Hematopoietic multipotent progenitor cell treated with erythropoietin and hydrocortisone succinate and interleukin-3 and kit ligand, for 6 days (in vitro differentiated cells): ENCODE measurements around the gene MAGIX.

Experiments
- DNase-seq: peaks from one replicate; pipeline ENCODE4 v3.0.0-alpha.2; 2015

MAGIX gene

DNA sequence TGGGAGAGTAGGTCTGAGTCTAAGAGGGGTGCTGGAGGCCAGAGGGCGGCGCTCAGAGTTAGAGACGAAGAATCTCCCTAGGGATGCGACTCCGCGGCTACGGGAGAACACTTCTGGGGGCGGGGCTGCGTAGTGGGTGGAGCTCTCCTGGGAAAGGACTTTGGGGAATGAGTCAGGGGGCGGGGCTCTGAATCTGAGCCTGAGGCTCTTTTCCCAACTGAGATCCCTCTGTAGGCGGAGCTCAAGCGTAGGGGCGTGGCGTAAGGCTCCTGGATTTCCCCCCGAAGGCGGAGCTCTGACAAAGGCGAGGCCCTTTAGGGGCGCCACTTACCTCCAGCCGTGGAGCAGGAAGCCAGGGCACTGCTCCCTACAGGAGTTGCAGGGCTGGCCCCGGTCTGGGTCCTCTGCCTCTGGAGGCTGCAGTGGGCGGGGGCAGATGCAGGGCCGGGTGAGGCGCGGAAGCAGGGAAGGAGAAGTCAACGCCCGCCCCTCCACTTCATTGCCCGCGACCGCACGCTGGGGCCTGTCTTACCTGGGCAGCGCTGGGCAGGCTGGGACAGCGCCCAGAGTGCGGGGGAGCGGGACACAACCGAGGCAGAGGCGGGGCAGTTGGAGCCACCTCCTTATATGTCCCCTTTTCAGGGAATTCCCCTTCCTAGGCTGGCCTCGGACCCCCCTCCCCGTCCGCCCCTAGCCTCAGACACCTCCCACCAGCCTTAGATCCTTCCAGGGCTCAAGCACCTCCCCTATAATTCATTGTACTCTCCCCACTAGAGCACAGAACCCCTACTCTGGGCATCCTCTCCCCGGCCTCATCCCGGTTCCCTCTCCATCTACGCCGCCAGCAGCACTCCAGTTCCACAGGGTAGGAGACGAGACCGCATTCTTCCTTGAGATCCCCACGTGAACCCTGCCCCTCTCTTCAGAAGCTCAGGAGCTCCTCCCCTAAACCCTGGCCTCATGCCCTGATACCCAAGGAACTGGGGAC is 22.0 kb downstream of the MAGIX start:
- DNase-seq, result peak; percentile 58

DNA sequence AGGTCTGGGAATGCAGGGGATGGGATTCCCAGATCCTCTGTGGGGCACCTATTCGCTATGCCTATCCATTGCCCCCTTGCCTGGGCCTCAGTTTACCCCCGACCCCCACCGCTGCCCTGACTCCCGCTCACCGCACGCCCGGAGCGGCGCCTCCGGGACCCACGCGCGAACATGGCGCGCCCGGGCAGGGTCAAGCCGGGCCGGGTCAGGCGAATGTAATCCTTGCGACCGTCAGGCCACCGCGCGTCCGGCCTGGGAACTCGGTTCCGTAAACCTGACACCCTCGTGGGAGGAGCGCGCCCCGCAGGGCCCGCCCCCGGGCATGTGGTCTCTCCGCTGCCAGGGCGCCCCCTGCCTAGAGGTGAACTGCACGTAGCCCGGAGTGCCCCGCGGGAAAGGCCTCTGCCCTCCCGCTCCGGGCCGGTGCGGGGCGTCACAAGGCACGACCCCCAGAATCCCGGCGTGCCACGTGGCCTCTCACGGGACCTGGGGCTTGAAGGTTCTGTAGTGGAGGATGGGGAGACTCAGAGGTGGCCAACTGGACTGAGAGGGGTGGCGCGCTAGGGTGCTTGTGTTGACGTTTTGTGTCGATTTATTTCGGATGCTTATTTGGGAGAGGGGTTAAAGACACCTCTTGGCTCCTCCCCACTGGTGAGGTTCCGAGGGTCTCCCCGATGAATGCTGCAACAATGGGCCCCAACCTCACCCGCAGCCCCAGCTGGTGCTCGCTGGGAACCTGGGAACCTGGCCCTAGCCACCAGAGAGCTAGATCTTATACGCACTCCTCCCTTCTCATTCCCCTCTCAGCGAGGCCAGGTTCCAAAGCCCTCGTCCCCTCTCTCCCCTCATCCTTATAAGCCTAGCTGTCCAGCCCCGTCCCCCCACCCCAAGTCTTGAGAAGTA is 23.8 kb downstream of the MAGIX start, which contains the start of gene PRICKLE3:
PRICKLE3 (minus strand) TSS at position 249 of the 903 bp plus-strand sequence; CDS start at position 173, 76 bp downstream.
- DNase-seq, result peak; percentile 84

DNA sequence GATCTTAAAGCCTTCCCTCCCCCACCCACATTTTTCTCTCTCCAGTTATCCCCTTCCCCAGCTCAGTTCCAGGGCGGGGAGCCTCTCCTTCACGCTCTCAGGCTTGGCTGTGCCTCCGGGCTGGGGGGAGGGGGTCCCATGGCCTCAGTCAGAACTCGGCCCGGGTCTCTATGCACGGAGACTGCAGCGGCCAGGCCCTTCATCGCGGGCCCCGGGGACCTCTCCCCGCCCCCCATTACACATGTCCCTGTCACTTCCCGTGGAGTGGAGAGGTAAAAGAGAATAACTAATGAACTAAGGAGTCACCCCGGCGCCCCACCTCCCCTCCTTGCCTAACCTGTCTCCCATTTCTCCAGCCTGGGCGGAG is 24.5 kb downstream of the MAGIX start:
- DNase-seq, result no peak

DNA sequence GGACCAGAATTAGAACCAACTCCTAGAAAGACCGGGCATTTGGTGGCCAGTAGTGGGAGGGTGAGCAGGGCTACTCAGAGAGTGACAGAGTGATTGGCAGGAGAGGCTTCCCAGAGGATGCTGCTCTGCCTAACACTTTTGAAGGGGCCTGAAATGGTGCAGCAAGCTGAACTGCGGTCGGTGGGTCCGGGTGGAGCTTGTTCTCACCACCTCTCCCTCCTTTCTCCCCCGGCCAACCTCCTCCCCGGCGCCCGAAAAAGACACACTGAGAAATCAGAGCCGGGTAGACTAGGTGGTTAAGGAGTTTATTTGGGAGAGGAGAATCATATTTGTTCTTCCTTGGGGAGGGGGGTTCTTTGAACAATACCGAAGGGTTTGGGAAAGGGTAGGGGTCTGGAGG is 25.0 kb downstream of the MAGIX start:
- DNase-seq, result no peak

DNA sequence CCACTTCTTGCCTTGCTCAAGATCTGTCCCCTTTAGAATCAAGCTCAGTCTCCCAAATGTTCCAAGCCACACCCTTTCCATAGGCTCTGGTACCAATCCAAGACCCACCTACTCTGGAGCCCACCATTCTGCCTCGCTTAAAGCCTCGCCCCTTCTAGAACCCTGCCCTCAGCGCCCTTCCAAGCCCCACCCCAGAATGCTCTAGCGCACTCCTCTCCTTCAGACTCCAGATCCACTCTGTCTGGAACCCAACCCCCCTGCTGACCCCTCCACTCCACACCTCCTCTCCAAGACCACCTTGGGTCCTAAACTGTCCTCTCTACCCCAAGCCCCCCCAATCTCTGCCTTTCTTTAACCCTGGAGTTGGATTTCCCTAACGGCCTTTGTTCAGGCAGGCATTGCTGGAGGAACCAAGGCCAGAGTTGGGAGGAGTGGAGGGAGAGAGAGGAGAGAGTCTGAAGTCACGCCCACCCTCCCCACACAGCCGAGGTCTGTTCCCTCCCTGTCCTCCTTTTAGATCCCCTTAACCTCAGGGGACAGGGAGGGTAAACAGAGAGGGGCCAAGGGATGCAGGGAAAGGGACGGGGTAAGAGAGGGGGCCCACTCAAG is 26.0 kb downstream of the MAGIX start:
- no peak for DNase-seq

DNA sequence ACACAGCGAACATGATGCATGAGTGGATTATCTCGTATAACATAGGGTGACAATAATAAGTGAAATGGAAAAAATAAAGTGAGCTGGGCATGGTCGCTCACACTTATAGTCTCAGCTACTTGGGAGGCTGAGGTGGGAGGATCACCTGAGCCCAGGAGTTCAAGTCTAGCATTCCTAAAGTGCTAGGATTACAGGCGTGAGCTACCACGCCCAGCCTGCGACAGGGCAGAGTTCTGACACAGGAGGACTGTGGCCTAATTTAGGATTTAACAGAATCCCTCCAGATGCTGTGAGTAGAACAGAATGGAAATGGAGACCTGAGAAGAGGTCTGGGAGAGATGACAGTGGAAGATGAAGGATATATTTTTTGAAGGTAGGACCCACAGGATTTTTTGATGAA is 27.0 kb downstream of the MAGIX start:
- DNase-seq, result no peak

DNA sequence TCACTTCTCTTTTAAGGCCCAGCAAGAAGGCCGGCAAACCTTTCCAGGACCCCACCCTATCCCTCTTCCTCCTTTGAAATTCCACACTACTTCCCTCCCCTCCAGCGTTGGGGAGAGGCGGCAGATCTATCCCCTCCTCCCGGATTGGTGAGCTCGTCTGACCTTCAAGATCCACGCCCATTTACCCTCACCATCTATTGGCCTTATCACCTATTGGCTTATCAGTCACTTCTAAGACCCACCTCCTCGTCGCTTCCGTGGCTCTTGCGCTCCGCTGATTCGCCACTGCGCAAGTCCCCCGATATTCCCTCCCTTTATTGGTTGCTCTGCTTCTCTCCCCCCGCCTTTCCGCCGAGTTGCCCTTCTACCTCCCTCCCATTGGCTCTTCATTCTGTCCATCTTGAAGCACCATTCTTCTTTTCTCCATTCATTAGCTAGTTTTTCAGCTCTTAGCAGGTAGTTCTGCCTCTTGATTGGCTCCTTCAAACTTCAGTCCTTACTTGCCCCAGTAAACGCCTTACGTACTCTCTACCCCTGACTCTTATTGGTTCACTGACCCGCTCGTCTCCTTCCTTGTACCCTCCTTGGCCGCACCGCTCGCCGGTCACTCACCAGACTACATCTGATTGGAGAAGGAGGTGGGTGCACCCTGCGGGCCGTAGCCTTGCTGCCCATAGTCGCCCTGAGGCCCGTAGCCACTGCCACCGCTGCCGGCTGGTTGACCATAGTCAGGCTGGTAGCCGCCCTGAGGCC is 28.4 kb downstream of the MAGIX start:
- peak; percentile 97 for DNase-seq

GRCh38 chrX:49191574-49192011 is 29.0 kb downstream of the MAGIX start:
- peak; percentile 43 for DNase-seq

DNA sequence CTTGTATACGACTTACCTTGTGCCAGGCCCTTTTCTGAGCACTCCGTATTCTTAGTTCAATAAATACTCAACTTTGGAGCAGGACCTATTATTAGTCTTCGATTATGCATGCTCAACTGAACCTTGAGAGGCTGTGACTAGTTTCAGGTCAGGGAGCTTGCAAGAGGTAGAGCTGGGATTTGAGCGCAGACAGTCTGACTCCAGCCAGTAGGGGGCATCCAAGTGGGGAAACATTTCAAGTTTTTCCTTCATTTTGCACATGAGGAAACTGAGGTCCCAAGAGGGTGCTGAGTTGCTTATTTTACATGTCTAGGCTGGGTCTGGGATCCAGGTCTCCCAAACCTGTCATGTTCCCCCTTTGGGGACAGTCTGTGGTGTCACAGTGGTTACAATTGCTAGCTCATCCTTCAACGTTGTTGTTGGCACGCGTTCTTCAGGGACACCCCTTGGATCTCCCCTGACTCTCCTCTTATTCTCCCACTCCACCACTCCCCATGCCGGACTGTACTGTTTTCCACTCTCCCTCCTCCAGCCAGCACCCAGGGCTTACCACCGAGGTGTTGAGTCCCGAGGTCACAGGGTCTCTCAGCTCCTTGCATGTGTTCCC is 30.3 kb downstream of the MAGIX start:
- DNase-seq, result peak; percentile 59

GRCh38 chrX:49193542-49193964 is 31.0 kb downstream of the MAGIX start:
- DNase-seq, result no peak

GRCh38 chrX:49197543-49198087 is 35.1 kb downstream of the MAGIX start:
- DNase-seq, result no peak

DNA sequence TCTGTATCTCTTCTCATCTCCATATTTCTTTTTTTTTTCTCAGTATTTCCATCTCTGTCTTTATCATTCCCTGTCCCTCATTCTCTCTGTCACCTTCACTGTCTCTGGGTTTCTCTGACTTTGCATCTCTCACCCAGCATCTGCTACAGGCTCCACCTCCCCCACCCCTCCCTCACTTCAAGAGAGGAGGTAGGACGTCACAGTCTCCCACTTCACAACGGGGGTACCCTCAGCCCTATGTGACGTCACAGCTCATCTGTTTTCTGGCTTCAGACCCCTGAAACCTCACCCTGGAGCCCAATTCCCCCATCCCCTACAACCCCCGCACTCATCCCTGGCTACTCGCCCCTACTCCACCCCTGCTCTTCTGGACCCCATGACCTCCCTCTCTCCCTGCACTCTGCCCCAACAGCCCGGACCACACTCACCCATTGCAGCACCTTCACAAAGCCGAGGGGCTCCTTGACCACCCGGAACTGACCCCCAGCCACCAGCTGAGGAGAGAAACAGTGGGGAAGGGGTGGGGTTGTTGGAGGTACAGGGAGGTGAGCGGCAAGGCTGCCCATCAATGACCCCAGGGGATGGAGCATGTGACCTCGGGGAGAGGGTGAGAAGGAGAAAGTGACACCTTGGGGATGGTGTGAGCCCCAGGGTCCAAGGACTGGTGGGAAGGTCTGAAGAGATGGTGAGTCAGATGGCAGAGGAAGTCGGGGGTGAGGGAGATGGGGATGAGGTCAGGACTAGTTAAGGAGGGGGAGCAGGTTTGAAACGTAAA is 36.2 kb downstream of the MAGIX start:
- no peak for DNase-seq

DNA sequence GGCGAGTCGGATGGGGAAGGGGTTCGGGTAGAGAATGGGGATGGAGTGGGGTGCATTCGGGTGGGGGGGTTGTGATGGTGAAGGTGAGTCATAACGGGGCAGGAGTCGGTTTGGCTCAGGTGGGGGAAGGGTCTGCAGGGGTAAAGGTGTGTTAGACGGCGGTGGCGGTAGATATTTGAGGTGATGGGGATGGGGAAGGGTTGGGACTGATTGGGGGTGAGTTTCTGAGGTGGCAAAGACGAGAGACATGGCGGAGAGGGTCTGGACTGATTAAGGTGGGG is 36.7 kb downstream of the MAGIX start:
- DNase-seq, result no peak

- DNase-seq, result peak; percentile 87
Observed at GRCh38 chrX:49199906-49200771, 37.6 kb downstream of the MAGIX start, which contains the start of gene SYP. Gene SYP (minus strand): TSS chrX:49200193. CDS start chrX:49200186, 7 bp downstream.

DNA sequence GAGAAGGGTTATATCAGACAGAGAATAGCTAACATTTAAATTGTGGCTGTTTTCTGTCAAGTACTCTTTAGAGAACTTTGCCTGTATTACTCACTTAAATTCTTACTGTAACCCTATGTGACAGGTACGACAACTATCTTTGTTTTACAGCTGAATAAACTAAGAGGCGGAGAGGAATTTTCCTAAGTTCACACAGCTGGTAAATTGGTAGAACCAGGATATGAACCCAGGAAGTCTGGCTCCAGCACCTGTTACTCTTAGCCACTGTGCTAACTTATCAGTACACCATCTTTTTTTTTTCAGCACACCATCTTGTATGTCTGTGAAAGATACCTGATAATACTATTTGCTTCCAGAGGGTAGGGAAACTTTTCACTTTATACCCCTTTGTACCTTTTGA is 39.5 kb downstream of the MAGIX start:
- no peak for DNase-seq

DNA sequence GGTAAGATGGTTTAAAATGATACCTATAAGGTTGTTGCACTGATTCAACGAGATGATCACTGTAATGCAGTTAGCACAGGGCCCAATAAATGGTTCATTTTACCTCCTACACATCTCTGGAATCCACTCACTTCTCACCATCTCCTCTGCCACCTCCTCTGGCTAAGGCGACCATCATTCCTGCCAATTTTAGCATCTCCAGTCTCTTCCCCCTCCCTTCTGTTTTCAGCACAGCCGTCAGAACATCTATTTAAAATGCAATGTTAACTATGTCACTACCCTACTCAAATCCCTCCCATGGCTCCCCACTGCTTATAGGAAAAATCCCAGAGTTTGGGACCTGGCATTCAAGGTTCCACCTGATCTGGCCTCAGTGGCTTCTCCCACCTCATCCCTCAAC is 41.0 kb downstream of the MAGIX start:
- DNase-seq, result no peak

DNA sequence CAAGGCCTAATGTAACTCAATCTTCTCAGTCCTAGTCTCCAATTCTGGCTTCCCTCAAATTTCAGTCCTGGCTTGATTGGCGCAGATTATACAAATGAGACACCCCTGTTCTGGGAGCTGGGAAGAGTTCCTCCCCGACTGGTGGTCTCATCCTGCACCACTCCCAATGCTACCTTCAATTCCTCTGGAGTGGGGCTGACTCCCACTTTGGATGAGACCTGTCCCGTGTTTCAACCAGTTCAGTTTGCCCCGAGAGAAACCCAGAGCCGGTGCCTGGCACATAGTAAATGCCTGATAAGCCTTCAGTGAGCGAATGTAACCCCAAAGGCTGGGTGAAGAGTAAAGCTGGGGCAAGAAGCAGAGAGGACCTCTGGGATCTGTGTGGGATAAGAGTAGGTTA is 41.5 kb downstream of the MAGIX start:
- no peak for DNase-seq

GRCh38 chrX:49204709-49205108 is 42.2 kb downstream of the MAGIX start:
- no peak for DNase-seq

GRCh38 chrX:49205443-49205842 is 42.9 kb downstream of the MAGIX start:
- DNase-seq, result no peak

GRCh38 chrX:49206543-49206942 is 44.0 kb downstream of the MAGIX start:
- DNase-seq, result no peak
